ENCODE measurements around the gene ZC3H4.

DNA sequence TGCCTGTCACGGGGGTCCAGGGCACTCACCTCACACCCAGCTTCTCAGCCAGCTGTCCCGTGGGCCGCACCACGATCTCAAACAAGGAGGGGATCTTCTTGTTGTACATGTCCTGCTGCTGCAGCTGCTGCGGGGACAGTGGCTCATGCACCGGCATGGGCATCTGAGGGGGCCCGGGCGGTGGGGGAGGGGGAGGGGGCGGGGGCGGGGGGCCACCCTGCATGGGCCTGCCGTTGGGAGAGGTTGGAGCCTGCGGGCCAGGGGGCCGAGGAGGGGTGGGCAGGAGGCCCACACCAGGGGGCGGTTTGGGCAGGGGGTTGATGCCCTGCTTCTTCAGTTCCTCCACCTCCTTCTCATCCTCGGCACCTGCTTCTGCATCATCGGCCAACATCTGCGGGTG, 41.3 kb downstream of the ZC3H4 start:
- TF ChIP-seq POLR2AphosphoS5 (IDR thresholded peaks at IDR 0.05) (no peak), POLR2A (IDR thresholded peaks at IDR 0.05) (no peak), EP300 (IDR thresholded peaks at IDR 0.05) (no peak)
- TF ChIP-seq, protein P1, sequence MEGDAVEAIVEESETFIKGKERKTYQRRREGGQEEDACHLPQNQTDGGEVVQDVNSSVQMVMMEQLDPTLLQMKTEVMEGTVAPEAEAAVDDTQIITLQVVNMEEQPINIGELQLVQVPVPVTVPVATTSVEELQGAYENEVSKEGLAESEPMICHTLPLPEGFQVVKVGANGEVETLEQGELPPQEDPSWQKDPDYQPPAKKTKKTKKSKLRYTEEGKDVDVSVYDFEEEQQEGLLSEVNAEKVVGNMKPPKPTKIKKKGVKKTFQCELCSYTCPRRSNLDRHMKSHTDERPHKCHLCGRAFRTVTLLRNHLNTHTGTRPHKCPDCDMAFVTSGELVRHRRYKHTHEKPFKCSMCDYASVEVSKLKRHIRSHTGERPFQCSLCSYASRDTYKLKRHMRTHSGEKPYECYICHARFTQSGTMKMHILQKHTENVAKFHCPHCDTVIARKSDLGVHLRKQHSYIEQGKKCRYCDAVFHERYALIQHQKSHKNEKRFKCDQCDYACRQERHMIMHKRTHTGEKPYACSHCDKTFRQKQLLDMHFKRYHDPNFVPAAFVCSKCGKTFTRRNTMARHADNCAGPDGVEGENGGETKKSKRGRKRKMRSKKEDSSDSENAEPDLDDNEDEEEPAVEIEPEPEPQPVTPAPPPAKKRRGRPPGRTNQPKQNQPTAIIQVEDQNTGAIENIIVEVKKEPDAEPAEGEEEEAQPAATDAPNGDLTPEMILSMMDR (IDR thresholded peaks at IDR 0.05) = no peak

All from sigmoid colon (tissue), 4 donors.